Measurements from ENCODE around the gene ARL4A.
A peak's percentile ranks its signal among the peaks of the same experiment; 100 is the strongest.
"Not testable (repeated sequence)": the region's sequence is repeated elsewhere in the genome, so short reads cannot be mapped to it uniquely, and the experiment has no call there.

Gene ARL4A

DNA sequence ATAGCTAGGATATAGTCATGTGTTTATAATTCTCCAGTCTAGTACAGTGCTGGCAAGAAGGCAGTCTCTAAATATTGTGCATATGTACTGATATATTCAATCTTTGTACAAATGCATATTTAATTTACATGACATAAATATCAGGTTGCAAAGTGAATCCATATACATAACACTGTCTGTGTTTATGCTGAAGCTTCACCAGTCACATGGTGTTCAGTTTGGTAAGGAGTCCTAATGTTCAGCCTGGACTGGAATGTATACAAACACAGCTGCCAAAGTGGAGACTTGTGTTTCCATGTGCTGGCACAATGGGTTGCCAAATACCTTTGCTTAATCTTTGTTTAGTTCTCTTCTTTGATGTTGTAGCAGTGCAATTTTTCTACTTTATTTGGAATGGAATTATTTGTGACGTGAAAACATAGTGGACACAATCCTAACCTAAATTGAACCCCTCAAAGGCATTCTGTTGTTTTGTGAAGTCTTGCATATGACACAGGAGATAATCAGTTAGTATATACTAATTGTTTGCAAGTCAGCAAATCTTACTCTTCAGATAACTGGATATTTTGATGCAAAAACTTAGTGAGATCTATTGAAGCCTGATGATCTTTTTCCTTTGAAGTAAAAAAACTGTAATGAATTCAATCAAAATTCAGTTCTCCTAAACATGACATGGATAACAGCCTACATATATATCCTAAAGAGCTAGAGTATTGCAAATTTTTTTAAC is 17.3 kb upstream of the ARL4A start:
- no peak for DNase-seq

DNA sequence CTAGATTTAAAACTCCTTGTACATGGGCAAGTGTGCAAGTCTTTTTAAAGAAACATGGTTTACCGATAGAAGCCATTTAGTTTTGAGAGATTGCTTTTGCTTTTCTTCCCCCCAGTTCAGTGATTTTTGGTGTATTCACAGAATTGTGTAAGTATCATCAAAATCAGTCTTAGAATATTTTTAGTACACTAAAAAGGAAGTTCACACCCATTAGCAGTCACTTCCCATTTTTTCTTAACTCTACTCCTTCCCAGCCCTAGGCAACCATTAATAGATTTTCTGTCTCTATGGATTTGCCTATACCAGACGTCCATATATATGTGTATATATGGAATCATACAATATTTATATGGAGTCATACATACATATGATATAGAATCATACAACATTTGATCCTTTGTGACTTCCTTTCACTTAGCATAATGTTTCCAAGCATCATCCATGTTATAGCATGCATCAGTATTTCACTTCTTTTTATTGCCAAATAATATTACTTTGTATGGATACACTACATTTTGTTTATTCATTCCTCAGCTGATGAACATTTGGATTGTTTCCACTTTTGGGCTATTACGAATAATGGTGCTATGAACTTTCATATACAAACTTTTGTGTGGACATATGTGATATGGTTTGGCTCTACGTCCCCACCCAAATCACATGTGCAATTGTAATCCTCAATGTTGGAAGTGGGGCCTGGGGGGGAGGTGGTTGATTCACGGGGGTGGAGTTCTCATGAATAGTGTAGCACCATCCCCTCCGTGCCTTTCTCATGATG is 16.5 kb upstream of the ARL4A start:
- no peak for DNase-seq

DNA sequence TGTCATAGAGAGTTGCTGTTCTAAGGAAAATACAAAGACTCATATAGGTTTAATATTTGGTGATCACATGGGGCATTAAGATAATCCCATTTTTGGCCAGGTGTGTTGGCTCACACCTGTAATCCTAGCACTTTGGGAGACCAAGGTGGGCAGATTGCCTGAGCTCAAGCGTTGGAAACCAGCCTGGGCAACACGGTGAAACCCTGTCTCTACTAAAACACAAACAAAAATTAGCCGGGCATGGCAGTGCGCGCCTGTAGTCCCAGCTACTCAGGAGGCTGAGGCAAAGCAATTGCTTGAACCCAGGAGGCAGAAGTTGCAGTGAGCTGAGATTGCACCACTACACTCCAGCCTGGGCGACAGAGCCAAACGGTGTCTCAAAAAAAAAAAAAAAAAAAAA is 14.0 kb upstream of the ARL4A start:
- not testable (repeated sequence) for DNase-seq

DNA sequence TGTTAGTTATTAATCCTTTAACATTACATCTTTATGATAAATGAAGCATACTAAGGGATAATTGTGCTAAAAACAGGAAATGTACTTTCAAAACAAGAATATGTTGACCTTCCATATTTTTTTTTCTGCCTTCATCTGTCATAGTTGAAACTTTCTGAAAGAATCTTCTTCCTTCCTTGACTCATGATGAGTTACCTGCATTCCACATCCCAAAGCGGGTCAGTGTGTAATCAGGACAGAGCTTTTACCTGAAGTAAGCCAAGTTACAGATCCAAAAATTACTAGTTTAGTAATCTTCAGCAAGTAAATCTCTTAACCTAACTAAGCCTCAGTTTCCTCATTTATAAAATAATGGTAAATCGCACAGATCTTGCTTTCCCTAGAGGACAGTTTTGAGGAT is 13.4 kb upstream of the ARL4A start:
- DNase-seq: no peak

DNA sequence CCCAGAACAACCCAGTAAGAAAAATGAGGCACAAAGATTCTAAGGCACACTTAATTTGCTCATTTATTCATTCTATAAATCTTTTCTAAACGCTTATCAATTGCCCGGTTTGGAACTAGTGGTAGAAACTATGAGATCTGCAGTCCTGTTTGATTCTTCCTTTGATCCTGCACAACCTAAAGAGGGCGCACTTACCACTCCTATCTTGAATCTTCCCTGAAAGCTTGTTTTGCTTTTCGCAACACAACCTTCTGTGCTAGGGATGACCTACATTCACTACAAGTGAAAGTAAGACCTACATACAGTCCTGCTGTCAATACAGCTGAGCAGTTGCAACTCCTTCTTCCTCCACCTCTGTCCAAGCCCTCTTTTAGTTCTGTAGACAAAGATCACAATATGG is 12.6 kb upstream of the ARL4A start:
- no peak for DNase-seq

DNA sequence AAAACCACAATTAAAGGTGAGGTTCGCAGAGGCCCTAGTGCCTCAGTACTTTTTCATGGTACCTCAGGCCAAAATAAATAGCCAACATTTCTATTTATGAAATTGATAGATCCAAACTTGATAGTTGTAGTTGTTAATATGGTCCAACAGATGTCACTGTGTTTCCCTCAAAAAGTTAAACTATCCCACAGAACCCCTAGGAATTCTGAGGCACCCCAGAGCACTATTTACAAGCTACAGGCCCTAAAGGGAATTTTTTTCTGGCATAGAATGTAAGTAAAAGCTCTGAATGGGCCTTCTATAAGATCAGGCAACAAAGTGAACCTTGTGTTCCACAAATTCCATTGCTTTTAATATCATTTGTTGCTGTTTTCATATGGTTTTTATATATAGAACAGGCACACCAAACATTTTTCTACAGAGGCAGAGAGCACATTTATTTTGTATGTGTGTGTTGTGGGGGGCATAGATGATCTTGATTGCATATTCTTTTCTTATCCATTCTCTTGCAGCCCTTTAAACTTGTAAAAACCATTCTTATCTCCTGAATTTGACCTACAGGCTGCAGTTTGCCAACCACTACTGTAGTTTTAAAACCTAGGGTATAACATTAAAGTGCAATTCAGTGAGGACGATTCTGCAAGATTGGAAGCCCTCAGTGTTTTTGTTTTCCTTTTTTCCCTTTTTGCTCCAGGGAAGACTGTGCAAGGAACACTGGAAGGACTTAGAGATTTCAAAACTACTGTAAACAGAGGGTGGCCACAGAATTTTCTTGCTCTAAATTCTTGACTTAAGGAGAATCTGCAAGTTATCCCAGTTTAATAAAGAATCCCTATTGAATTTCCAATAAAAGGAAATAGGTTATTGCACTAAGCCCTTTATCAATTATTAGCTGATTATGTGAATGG is 3.5 kb upstream of the ARL4A start:
- no peak for DNase-seq

DNA sequence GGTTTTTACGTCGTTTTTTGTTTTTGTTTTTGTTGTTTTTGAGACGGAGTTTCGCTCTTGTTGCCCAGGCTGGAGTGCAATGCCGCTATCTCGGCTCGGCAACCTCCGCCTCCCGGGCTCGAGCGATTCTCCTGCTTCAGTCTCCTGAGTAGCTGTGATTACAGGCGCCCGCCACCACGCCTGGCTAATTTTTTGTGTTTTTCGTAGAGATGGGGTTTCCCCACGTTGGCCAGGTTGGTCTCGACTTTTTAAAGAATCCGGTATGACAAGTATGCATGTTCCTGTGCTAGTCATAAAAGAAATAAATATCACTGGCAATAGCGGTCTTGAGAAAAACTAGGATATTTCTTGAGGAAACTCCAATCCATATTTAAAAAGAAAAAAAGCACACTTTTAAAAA is 2.7 kb upstream of the ARL4A start:
- DNase-seq: no peak

DNA sequence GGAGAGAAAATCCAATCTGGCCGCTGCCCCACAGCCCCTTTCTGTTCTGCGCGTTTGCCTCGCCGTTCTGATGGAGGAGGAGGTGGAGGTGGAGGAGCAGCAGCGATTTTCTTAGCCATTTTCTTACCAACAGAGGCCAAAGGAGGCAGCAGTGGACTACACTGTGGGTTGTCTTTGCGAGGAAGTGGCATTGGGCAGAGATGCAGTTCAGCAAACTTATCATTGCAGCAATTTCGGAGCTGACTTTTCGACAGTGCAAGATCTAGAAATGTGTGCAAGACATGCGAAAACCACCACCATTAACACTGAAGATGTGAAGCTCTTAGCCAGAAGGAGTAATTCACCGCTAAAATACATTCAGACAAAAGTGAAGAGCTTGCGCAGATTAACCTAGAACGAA is 1.9 kb upstream of the ARL4A start:
- DNase-seq: peak; percentile 13

DNA sequence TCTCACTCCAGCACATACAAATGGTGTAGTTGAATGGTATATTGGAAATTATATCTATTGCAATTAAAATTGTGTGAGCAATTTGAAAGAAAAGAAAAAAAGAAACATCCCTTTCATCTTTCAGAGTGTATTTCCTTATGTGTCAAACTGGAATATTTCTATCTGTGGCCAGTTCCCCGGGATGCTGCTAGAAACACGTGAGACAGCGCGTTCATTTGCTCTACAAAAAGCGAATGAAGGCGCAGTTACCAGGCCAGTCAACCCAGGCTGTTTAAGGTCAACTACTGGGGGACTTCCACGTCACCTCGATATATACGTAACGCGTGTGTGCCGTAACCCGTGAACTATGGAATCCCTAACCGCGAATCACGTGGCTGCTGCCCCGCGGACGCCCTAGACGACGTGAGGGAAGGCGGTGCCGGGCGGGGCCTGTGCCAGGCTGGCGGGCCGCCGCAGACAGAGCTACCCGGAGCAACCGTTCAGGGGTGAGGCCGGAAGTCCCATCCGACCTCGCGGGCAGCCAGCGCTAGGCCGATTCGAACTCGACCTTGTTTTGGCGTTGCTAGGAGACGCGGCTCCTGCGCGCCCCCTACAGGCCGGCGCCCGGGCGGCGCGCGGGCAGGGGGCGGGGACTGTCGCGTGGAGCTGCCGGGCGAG is 1.1 kb upstream of the ARL4A start:
- DNase-seq: peak; percentile 93

DNA sequence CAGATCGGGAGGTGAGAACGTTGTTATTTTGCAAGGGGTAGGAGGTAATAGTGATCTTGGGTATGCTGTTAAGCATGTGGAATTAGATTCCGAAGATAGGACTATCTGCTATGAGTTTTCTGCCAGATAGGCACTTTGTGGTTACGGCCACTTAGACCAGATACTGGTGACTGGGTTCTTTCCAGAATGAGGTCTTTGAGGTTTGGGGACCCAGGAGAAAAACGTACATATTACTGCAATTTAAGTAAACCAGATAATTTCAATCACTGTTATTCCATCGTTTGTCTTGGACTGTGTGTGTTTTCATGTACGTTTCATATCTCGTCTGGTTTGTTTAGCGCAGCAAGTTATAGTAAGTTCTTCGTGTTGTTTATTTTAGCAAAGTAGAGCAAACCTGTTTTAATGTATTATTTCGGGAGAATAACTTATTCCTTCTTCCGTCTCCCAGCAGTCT is 312 bp downstream of the ARL4A start:
- DNase-seq: no peak

DNA sequence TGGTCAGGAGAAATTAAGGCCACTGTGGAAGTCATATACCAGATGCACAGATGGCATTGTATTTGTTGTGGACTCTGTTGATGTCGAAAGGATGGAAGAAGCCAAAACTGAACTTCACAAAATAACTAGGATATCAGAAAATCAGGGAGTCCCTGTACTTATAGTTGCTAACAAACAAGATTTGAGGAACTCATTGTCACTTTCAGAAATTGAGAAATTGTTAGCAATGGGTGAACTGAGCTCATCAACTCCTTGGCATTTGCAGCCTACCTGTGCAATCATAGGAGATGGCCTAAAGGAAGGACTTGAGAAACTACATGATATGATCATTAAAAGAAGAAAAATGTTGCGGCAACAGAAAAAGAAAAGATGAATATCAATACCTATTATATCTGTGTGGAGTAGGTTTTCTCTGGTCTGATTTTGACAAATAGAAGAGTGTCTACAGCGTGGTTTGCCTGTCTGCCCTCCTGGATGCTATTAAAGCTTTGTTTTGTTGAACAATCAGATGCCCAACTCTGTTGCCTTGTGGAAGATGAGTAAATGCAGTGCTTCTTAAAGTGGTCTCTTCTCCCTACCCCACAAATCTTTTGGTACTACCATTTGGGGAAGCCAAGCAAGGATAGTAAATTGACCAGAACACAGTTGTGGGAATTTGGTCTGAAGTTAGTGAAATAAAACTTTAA is 1.2 kb downstream of the ARL4A start:
- not testable (repeated sequence) for DNase-seq

DNA sequence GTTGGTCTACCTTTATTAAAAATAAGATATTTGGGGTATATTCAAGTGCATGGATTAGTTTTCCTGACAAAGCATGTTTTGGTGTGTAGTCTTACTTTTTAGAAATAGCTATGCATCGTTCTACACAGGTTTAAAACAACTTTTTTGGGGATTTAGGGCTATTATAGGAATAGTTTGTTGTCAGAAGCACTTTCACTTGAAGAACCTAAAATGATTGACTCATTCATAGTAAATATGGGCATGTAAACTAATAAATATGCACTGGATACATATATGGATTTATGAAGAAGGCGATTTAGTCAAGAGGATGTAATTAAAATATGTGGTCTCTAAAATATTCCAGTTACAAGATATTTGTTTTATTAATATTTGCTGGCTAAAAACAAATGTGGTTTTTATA is 2.0 kb downstream of the ARL4A start:
- no peak for DNase-seq

DNA sequence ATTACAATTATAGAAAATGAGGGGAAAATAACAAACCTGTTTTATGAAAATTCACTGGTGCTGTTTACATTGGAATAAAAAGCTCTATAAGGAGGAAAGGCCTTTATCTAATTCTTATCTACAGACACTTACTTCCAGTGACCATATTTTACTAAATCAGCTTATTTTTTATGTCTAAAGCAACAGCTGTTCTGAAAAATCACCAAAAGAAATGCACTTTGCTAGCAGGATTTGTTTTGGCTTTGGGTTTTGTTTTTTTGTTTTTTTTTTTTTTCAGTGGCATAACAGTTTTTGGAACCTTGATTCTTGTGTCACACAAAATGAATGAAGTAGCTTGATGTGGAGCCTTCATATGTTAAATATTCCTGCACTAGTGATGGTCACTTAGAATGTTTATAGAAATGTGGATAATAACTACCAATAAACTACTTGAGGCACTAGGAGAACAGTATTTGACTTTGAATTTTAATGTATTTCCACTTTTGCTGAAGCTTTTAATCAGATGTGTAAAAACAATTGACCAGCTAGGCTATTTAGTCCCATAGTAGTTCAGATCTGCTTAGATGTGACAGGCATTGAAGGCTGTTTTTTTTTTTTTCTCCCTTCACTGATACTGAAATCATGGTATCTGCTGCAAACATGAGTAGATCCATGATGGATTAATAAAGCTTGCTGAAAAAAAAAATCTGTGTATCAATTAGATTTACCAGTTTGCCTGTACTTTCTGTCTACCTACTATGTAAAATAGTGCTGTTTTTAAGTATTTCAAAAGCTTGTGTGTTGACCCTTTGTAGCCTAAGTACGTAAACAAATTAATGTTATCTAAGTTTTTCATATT is 2.8 kb downstream of the ARL4A start:
- no peak for DNase-seq

DNA sequence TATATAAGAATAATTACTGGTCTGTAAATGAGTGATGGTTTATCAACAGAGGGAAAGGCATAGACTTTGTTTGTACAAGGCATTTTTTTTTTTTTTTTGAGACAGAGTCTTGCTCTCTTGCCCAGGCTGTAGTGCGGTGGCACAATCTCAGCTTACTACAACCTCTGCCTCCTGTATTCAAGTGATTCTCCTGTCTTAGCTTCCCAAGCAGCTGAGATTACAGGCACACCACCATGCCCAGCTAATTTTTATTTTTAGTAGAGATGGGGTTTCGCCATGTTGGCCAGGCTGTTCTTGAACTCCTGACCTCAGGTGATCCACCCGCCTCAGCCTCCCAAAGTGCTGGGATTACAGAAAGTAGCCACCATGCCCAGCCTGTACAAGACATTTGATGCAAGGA is 4.0 kb downstream of the ARL4A start:
- not testable (repeated sequence) for DNase-seq

DNA sequence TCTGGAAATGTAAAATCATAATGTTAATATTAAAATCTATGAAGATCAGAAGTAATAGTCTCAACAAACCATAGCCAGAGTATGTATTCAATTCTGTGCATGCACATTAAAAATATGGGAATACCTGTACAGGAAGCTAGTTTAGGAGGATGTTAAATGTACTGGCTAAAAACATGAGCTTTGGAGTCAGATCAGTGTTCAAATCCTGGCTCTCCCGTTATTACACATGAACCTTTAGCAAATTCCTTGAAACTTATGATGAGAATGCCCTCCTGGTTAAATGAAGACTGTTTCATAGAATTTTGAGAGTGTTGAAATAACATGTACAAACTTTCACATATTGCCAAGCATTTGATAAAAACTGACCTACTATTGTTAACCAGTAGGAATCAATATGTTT is 4.6 kb downstream of the ARL4A start:
- DNase-seq: no peak

DNA sequence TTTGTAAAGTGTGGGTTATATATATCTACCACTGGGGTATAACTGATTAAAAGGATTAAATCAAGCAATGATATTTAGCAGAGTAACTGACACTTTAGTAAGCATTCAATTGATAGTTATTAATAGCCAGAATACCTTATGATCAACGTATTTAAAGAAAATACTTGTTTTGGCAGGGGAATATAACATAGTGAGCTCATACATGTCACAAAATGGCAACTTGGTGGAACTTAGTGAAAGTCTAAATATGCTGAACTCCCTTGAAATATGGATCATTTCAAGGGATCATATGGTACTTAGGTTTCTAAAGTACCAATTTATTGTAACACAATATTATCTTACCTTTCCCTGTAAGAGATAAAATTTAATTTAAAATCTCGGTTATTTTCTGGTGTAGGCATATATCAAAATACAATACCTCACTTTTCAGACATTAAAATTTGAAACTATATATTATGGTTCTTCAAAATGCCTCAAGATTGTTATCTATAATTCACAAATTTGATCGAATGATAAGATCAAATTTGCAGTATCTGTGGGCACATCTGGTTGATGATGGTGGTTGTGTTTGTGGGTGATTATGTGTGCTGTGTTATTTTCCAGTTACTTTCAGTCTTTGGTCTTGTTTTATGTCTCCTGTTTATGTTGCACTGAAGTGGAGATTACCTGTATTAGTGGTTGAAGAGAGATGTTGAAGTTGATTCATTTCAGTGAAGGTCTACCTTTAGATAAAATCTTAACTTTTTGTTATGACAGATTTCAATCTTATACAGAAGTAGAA is 5.2 kb downstream of the ARL4A start:
- DNase-seq: no peak

DNA sequence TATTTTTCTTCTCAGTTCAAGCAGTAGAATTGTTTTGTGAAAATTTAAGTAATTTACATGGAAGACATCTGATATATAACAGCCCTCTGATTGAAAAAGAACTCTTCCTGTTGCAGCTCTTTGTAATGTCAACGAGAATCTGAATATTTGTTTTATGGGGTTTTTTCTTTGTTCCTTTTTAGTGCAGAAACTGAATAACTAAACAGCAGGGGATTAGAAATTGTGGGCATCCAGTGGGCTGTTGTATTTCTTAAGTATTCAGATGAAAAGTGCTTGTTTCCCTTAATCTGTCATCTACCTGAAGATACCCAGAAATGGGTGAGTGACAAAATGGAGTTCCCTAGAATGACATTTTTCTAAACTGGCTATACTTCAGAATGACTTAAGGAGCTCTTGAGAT is 7.4 kb downstream of the ARL4A start:
- DNase-seq: no peak

DNA sequence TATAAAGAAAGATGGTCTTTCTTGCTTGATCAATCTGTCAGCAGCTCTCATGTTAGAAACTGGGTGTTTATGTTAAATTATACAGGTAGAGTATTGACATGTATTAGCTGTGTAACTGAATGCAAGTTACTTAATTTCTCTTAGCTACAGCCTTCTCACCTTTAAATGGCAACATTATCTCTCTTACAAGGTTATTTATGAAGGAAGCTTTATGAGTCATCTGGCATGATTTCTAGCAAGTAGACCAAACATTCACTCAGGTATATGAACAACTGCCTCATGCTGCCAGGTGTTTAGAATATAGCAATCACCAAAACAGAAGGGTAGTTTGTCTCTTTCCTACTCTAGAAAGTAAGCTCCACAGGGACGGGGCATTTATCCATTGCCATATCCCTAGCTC is 8.5 kb downstream of the ARL4A start:
- no peak for DNase-seq

DNA sequence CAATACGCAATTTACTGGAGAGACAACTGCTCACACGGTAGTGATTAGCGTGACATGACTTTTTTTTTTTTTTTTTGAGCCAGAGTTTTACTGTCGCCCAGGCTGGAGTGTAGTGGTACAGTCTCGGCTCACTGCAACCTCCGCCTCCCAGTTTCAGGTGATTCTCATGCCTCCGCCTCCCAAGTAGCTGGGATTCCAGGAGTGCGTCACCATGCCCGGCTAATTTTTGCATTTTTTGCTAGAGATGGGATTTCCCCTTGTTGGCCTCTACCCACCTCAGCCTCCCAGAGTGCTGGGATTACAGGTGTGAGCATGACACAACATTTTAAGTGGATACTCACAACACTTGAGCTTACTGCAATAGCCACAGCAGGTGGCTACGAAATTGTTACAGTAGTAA is 11.9 kb downstream of the ARL4A start:
- no peak for DNase-seq

DNA sequence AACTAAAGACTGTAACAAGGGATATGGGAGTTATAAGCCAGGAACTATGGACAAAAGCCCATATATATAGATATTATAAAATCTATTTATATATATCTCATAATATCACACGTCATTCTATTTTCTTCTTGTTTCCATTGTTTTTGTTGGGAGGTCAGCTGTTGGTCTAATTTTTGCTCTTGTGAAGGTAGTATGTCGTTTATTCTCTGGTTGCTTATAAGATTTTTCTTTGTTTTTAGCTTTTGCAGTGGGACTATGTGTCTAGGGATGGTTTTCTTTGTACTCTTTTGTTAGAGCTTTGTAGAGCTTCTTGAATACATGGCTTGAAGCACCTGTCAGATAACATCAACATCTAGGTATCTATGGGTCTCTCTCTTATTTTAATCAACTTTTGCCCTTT is 14.0 kb downstream of the ARL4A start:
- DNase-seq: no peak

DNA sequence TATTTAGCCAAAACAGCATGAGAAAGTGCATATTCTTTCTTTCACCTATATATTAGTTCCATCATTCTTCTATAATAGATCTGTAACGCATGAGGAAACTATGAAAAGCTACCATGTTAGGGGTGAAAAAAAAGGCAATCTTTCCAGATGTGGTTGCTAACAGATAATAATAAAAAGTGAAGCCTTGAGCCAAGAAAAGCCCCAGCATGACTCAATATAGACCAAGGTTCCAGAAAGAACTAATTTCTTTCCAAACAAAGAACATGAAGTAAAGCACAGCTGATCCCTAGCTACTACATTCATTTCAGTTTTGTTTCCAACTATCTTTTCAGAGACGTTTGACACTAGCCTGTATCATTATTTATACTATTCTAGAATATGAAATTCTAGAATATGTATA is 16.4 kb downstream of the ARL4A start:
- no peak for DNase-seq

All from activated CD4-positive, alpha-beta T cell treated with anti-CD3 and anti-CD28 coated beads for 1 hour (primary cell).